Islet of Langerhans (tissue), 1 donor: ENCODE results near the gene ADORA2A.

Experiments used
- FAIRE-seq: peaks from one replicate; lab custom pipeline; 2011; peaks lifted over from hg19 to GRCh38; lab: Jason Lieb, UNC

The ADORA2A gene

DNA sequence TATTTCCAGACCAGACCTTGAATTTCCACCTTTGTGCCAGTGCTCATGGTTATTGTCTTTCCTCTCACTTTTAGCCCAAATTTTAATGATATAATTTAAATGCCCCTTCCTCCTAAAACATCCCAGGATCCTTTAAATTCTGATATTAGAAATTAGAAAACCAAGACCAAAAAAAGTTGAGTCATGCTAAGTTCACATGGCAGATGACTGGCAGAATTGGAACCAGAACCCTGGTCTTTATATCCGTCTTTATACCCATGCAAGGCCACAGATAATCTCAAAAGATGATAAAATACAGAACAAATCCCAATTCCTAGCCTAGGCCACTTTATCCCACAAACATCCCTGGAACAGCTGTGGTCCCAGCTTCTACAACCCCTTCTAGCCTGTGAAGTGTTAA is 26.5 kb downstream of the ADORA2A start:
- no peak for FAIRE-seq

DNA sequence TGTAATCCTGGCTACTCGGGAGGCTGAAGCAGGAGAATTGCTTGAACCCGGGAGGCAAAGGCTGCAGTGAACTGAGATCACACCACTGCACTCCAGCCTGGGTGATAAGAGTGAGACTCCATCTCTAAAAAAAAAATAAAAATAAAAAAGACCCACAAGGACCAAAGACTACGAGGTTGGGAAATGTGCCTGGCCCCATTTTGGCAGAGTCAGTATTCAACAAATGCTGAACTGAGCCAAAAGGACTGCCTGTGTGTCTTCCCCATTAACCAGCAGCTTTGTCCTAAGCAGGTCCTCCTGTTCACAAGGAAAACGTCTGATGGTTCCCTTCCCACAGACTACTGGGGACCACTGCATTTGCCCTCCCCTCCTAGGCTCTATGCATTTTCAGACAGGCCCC is 27.6 kb downstream of the ADORA2A start:
- no peak for FAIRE-seq

DNA sequence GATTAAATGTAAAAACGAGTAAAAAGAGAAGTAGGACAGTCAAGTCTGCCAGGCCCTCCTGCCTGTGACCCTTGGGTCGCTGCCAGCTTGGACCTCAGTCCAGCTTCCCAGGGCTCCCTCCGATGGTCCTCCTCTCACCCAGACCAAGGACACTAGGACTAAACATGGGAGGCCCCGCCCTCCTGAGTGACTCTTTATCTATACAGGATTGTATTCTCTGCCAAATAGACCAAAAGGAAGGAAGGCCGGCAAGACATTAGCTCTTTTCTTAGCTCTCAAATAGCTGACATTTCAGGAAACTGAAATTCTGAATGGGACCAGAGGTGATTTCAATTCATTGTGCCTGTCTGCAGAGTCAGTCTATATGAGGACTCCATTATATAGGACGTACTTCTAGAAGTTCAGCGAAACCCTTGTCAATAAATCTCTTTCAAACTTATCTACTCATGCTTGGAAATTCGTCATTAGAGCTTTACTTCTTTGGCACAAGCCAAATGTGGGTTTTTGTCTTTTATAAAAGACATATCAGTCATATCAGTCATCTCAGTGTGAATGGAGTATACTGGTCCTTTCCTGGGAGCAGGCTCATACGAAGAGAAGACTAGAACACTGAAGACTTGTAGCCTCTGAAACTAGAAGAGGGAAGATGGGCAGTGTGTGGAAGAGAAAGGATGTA is 28.5 kb downstream of the ADORA2A start:
- FAIRE-seq: no peak

DNA sequence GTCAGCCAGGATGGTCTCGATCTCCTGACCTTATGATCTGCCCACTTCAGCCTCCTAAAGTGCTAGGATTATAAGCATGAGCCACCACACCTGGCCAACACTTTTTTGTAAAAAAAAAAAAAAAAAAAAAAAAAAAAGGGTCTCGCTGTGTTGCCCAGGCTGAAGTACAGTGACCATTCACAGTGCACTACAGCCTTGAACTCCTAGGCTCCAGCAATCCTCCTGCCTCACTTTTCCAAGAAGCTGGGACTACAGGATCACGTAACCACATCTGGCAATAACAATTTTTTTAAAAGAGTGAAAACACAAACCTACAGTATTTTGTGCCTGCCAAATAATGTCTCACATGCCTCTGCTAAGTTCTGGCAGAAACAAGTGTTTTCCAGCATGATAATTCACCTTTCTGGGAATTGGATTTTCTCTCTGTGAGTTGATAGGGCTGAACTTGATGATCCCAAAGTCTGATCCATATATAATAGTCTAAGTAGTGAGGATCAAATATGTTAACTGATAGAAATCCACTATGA is 30.6 kb downstream of the ADORA2A start:
- no peak for FAIRE-seq

DNA sequence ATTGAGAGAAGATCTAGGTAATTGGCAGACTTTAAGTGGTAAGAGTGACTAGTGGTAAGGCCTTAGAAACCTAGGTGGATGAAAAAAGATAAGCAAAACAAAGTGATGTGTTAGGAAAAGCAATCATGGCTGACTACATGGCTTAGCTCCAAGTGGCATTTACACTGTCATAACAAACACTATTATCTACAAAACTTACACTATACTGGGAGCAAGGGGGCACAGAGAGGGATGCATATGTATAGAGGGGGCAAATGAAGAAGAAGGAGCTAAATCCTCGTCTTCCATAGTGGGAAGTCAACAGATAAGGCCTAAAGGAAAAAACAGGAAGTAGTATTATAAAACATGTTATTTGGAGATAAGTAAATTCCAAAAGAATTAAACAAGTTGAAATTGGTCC is 32.5 kb downstream of the ADORA2A start:
- no peak for FAIRE-seq

DNA sequence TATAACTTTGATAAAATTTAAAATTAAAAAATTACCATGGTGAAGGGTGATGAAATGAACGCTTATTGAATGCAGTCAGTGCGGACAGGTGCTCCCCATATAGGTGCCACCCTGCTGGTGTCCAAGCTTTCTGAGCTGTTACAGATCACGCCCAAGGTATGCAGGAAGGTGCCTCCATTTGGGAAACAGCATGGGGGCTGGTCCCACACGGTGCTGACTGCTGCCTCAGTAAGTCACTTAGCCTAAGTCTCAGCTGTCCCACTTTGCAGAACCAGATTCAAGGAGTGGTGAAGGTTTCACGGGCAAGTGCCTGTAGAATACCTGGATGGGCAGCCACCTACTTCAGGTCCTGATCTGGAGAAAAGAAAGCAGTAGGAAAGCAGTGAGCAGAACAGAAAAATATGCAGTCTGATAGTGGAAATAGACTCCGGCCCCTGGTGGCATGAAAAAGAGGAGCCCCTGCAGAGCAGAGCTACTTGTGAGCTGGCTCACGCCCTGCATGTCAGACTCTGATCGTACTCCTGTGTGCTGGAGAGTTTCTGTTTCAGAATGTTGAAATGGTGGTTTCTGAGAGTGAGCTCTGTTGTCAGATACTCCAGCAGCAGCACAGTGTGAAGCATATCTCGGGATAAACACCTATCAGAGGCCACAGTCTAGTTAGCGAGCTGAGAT is 33.2 kb downstream of the ADORA2A start:
- no peak for FAIRE-seq

DNA sequence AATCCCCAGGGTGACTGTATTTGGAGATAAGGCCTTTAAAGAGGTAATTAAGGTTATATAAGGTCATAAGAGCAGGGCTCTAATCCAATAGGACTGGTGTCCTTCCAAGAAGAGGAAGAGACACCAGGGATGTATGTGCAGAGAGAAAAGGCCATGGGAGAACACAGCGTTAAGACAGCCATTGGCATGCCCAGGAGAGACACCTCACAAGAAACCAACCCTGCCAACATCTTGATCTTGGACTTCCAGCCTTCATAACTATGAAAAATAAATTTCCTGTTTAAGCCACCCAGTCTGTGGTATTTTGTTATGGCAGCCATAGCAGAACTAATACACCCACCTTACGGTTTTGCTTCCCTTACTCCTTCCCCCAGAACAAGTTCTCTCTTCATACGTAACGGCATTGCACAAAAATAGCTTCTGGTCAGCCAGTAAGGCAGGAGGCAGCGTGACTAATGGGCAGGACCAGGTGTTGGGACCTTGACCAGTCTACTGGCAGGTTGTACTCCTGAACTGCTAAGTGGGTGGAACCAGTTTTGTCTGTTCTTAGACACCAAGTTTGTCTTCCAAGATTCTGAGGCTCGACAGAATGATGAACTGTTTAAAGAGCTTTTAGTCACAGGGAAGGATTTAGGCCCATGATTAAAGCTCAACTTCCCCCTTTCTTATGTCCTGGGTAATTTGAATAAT is 35.8 kb downstream of the ADORA2A start:
- no peak for FAIRE-seq

DNA sequence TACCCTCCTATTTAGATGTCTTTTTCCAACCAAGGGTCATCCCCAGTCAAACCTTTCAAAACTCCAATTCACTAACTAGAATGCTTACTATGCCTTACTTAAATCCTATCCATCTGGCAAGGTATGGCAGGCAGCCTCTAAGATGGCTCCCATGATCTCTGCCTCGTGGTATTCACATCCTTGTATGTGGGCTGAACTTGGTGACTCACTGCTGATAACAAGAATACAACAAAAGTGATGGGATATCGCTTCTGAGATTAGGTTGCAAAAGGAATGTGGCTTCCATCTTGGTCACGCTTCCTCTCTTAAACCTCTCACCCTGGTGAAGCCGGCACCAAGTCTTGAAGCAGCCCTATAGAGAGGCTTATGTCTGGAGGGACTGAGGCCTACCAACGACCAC is 38.2 kb downstream of the ADORA2A start:
- FAIRE-seq: no peak

DNA sequence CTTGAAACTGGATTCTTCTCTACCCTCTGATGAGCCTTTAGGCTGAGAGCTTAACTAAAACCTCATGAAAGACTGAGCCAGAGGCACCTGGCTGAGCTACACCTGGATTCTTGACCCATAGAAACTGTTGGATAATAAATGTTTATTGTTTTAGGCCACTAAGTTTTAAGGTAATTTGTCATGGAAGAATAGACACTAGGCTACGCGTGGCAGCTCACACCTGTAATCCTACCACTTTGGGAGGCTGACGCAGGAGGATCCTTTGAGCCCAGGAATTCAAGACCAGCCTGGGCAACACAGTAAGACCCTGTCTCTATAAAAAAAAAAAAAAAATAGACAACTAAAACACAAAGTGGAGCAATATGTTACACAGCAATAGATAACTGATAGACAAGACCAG is 38.6 kb downstream of the ADORA2A start:
- no peak for FAIRE-seq

DNA sequence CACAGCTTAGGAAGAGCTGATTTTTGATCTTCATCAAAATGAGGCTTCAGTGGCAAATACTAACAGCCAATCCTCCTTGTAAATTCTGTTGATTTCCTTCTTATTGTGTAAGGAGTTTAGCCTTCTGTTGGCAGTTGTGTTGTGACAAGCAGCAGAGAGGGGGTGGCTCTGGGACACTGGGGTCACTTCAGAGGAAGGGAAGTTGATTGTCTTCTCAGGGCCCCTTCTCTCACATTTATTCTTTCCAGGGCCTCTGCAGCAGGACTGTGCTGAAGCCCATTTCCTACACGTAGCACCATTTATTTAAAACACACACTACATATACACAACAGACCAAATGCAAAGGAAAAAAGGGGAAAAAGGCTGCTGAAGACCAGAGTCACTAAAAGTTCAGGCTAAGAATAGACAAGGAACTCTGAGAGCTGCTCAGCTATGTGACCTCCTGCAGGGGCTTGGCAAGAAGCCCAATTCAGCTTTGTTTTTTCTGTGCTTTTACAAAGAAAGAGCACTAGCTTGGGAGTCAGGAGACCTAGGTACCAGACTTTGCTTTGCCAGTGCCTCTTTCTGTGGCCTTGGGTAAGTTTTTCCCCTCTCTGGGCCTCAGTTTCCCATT is 39.4 kb downstream of the ADORA2A start:
- no peak for FAIRE-seq

DNA sequence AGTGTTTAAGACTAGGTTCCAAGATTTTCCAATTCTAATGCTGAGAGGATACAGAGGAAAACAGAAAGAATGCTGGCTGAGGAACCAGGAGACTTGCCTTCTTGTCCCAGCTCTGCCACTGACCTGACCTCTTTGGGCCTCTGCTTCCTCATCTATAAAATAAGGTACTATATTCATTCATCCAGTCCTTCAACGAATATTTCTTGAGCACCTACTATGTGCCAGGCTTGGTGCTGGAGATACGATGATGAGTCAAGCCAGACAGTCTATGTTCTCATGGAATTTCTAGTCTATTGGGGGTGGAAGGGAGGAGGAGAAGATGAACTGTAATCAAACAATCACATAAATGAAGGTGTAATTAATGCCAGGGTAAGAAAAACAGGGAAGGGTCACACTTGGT is 39.9 kb downstream of the ADORA2A start:
- no peak for FAIRE-seq

DNA sequence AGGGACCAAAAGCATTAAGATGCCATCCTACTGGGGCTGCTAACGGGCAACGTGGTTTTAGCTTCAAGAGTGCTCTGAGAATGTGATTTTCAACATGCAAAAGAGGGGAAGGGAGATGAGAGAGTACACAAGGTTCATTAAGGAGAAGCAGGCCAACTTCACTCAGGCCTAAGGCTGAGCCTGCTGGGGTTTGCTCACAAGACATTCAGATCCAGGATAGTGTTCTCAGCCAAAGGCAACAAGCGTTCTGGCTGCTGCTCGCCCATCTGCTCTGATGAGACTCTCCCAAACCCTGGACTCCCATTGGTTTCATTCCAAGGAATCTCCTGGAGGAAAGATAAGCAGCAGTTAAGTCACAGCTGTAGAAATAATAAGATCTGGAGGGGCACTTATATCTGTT is 44.2 kb downstream of the ADORA2A start:
- no peak for FAIRE-seq

DNA sequence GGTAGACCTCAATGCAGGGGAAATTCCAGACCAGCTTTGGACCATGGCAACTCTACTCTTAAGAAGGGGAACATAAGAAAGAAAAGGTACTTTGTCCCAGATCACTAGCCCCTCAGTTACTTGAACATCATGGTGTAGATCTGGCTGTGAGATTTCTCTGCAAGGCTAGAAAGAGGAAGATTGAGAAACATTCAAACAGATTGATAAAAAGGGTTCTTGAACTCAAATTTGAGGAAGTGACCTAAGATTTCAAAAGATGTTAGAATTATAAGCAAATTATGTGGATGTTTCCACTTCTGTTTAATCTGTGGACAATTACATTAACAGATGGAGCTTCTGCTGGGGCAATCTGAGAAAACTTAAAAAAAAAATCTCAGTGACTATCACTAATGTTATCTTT is 45.9 kb downstream of the ADORA2A start:
- FAIRE-seq: no peak

DNA sequence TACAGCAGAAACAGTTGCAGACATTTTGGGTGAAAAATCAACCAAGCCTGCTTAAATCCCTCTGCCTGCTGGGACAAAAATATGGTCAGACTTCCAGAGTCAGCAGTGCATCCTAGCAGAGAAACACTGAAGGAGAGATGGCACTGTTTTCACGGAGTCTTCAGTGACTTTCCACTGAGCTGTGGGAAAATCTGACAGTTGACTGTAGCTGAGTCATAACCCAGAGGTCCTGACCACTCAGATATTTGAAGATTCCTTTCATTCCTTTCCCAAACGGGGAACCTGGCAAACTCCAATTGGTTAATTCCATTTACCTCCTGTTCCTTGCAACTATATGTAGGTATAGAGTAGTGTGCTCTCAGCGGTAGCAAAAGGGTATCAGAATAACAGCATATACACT is 46.8 kb downstream of the ADORA2A start:
- no peak for FAIRE-seq

DNA sequence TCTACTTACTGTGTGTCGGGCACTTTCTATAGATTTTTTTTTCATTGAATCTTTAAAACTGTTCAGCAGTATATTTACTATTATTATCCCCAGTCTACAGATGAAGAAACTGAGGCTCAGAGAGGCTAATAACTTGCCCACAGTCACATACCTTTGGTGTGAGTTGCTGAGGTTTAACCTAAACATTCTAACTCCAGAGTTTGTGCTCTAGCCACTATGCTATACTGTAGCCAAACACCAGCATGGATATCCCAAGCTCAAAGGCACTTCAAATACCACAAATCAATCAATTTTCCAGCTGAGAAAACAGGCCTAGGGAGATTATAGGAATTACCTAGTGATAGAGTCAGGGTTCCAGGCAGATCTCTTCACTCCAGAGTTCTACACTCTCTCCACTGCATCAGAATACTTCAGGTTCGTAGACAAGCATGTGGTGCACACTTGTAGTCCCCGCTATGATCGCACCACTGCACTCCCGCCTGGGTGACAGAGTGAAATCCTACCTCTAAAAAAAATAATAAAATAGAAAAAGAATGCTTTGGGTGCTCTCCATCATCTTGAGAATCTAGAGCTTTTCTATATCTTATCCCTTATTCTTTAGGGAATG is 47.4 kb downstream of the ADORA2A start:
- no peak for FAIRE-seq

DNA sequence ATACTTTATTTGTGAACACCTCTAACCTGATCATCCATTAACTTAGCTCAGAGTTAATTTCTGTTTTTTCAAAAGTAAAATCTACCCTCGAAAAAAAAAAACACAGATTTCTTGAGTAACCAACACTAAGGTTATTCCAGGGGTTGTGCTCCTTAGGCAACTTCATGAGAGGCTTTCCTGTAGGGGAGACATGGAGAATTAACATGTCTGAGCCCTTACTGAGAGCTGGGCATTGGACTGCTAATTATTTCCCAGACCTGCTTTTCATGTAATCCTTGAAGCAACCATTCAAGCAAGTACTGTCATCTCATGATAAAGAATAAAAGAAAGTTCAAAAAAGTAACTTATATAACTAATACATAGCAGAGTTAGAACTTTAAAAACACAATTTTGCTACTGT is 54.2 kb downstream of the ADORA2A start:
- no peak for FAIRE-seq

DNA sequence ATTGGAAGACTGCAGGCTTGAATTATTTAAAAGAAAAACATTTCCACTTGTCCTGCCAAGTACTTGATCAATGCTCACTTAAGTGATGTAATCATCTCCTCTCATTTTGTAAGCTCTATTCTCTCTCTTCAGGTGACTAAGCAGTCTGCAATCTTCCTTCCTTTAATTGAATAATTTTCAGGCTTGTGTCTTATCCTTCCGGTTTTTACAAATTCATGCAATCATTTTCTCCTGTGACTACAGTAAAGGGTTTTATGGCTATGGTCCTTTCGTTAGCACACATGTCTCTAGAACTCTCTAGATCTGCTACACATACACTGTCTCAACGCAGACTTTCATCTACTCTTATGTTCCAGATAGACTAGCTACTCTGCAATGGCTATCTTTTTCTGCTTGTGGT is 55.2 kb downstream of the ADORA2A start:
- peak; percentile 82 for FAIRE-seq

DNA sequence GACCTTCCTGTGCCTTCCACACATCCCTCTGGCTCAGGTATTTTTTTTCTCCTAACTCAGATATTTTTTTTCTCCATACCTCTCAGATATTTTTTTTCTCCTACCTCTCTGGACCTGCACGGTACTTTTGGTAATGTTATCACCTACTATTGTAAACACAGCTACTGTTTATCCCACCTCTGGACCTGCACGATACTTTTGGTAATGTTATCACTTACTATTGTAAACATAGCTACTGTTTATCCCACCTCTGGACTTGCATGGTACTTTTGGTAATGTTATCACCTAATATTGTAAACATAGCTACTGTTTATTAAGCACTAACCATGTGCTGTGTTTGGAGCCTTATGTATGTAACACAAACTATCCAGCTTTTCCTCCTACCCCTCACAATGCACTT is 55.6 kb downstream of the ADORA2A start:
- FAIRE-seq: no peak

DNA sequence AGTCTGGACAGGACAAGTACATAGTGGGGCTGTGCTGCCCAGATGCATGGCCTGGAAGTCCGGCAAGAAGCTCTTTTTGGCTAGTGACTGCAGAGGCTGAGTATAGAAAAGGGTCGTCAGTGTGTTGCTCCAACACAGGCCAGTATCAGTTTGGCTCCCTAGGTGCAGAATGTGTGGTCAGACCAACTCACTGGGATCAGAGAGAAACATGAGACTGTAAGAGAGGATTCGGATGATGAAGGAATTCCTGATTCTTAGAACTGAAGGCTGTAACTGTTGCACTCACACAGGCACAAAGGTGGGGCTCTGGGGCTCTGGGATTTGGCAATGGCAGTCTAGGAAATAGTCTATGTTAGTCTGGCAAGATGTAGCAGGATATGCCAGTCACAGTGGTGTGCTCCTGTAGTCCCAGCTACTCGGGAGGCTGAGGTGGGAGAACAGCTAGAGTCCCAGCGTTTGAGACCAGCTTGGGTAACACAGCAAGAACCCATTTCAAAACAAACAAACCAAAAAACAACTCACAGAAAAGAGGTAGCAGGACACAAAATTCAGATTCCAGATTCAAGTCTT is 56.7 kb downstream of the ADORA2A start:
- FAIRE-seq: no peak

DNA sequence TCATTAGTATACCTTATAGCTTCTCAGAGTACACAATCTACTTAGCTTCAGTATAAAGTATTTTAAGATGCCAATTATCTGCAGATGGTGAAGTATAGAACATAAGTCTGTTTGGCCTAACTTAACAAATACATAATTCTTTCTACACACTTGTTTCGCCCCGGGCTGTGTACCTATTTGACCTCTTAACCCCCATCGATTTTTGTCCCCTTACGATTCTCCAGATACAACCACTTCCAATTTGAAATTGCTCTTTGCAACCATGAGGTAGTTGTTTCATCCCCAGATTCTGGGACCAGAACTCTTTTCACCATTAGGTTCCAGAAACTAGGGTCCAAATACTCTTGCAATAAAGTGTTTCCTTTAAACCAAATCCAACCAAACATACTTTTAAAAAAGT is 57.8 kb downstream of the ADORA2A start:
- FAIRE-seq: no peak

DNA sequence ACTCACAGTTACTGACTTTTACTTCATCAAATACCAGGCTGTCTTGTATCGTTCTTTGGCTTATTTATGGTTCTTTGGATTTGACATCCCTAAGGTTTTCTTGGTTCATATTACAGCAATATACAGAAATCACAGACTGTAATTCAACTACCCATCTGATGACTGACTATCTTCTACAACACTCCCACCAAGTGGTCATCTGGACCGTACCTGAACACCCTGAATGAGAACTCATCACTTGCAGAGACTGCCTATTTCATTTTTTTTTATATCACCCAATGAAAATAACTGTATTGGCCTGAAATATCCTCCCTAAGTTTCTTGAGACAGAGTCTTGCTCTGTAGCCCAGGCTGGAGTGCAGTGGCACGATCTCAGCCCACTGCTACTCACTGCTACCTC is 58.2 kb downstream of the ADORA2A start:
- no peak for FAIRE-seq

DNA sequence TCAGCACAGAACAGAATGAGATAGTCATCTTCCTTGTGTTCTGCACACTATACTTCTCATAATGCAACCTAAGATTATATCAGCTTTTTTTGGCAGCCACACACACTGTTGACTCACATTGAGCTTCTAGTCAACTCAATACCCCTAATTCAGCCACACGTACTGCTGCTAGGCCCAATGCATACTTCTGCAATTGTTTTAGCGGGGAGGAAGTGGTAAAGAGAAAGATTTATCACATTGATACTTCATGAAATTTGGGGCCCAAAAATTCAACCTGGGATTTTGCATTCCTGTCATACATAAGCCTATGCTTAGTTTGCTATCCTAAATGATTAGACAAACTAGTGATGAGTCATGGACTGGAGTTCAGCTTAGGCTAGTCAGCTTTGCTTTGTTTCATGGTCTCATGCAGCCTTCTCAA is 59.1 kb downstream of the ADORA2A start:
- FAIRE-seq: no peak
